Caco-2 (cell line): ENCODE data around the gene PIGL. TPM values are rescaled to one million over a fixed set of nuclear protein-coding genes. Genes with fewer than 3 reads are reported as not detected.
"Not testable (repeated sequence)": the region's sequence is repeated elsewhere in the genome, so short reads cannot be mapped to it uniquely, and the experiment has no call there.

Experiments
- BruUV-seq: library from RNA; stranded (reverse); fragments of 400-500 nt; replicated peaks from 2 replicates; lab custom pipeline; 2021; lab: Mats Ljungman, UMichigan
- CTCF ChIA-PET: fragments of 300-600 bp; sonication (Branson Sonifier 250); formaldehyde crosslinking; loops from one replicate; lab custom pipeline; 2022; ENCODE audit warnings: antibody characterized with exemption; lab: Charles Lee
- POLR2A ChIA-PET: fragments of 300-600 bp; sonication (Branson Sonifier 250); formaldehyde crosslinking; loops from one replicate; lab custom pipeline; 2022; ENCODE audit warnings: antibody characterized with exemption; lab: Charles Lee
- DNase-seq, 2 experiments: peaks; one replicate each; pipeline versions ENCODE4 v3.0.0 to v3.0.0-alpha.2; 2020 to 2022
- H3K27me3 ChIP-seq: replicated peaks from 2 replicates; pipeline ENCODE4 v1.6.0; 2011; ENCODE audit warnings: low read length; ENCODE audit not compliant: control insufficient read depth, insufficient read depth
- H3K36me3 ChIP-seq: 2 replicates; pipeline ENCODE4 v1.5.1; 2011; ENCODE audit warnings: low read length; ENCODE audit not compliant: control insufficient read depth, insufficient read depth
- H3K4me1 ChIP-seq: fragments of 250-450 bp; sonication (Bioruptor Pico); 2 replicates; pipeline ENCODE4 v1.5.1; 2020; ENCODE audit warnings: mild to moderate bottlenecking
- H3K4me3 ChIP-seq: 2 replicates; pipeline ENCODE4 v1.5.1; 2011; ENCODE audit warnings: low read depth, mild to moderate bottlenecking, control low read depth, low read length
- H3K9me3 ChIP-seq: fragments of 250-450 bp; sonication (Bioruptor Pico); 2 replicates; pipeline ENCODE4 v1.5.1; 2020; ENCODE audit warnings: mild to moderate bottlenecking, moderate library complexity
- H3K27ac Mint-ChIP-seq: one replicate; pipeline ENCODE4 v1.8.0; 2022; ENCODE audit warnings: mixed read lengths; ENCODE audit not compliant: unreplicated experiment
- H3K27me3 Mint-ChIP-seq: one replicate; pipeline ENCODE4 v1.8.0; 2022; ENCODE audit warnings: mixed read lengths; ENCODE audit not compliant: insufficient read depth, unreplicated experiment
- H3K36me3 Mint-ChIP-seq: one replicate; pipeline ENCODE4 v1.8.0; 2022; ENCODE audit warnings: mild to moderate bottlenecking, mixed read lengths; ENCODE audit not compliant: insufficient read depth, unreplicated experiment
- H3K4me1 Mint-ChIP-seq: one replicate; pipeline ENCODE4 v1.8.0; 2022; ENCODE audit warnings: low read depth, mixed read lengths; ENCODE audit not compliant: unreplicated experiment
- H3K4me3 Mint-ChIP-seq: one replicate; pipeline ENCODE4 v1.8.0; 2022; ENCODE audit warnings: mild to moderate bottlenecking, moderate library complexity, mixed read lengths; ENCODE audit not compliant: unreplicated experiment
- H3K9me3 Mint-ChIP-seq: one replicate; pipeline ENCODE4 v1.8.0; 2022; ENCODE audit warnings: mixed read lengths; ENCODE audit not compliant: unreplicated experiment
- CTCF ChIP-seq, 2 experiments: fragments of 200-600 bp in 1 of 2; IDR thresholded peaks; 1 replicate in 1 of 2; 2 replicates in 1 of 2; pipeline versions ENCODE4 v1.5.1 to v1.8.0; 2011 to 2022; ENCODE audit warnings: antibody characterized with exemption in 1 of 2, control low read depth in 1 of 2, inconsistent platforms in 1 of 2, low read depth in 1 of 2, low read length in 1 of 2, mild to moderate bottlenecking in 1 of 2, moderate library complexity in 1 of 2; ENCODE audit not compliant: insufficient read depth in 1 of 2, severe bottlenecking in 1 of 2, unreplicated experiment in 1 of 2
- intact Hi-C: fragments of 100-400 bp; cut with micrococcal nuclease; formaldehyde crosslinking; loops from one replicate; pipeline ENCODE4 v1.10.0; 2022; ENCODE audit not compliant: unreplicated experiment
- total RNA-seq: library from RNA; stranded (reverse); gene quantifications from 2 replicates; pipeline ENCODE4 v1.2.3, GENCODE V29; 2022

The PIGL gene
- total RNA-seq, 1 experiment from 2014 or later, result 21.1 TPM

DNA sequence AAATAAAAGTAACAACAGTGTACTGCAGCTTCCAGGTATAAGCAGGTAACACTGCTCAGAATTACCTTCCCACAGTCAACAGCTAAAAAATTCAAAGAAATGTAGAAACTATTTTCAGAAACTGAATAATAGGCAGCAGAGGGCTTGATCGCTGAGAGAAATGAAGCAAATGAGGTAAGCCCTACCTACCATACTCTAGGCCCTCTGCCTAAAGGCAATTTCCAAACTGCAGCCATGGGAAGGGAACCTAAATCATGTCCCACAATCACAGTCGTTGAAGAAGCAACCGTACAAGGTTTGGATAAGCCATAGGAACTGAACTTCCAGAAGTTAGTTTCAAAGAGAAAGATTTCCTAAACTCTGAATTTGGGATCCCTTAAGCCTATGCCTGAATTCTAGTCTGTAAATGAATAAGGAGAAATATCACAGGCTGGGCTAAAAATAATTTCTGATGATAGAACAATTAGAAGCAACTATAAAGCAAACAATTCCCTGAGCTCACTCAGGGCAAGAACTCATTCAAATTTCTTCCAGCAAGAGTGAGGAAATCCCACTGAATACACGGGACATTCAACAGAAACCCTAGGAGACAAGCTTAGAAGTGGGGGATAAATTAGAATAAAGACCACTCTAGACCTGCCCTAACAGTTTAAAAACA lies 26.2 kb upstream of the PIGL start:
- Histone ChIP-seq H3K36me3 (no peaks in the 10 kb centered on the region), H3K9me3 (no peaks in the 10 kb centered on the region), H3K27me3 (no peaks in the 10 kb centered on the region), H3K4me1 (no peaks in the 10 kb centered on the region), H3K4me3 (no peak overlapping the region)
- H3K4me1 Mint-ChIP-seq, result no peaks in the 10 kb centered on the region
- no peak for DNase-seq
- no TSS peak for BruUV-seq
- POLR2A ChIA-PET, result no interaction called here
- H3K9me3 Mint-ChIP-seq, result no peaks in the 10 kb centered on the region
- H3K36me3 Mint-ChIP-seq, result peaks cover 21% of the 10 kb centered on the region
- intact Hi-C loops, result no loop called here
- H3K4me3 Mint-ChIP-seq, result no peak overlapping the region
- no peak for TF ChIP-seq CTCF (IDR thresholded peaks at IDR 0.05; ENCODE audit: insufficient read depth in 1 of 2, low read depth in 1 of 2, low read length in 1 of 2, severe bottlenecking in 1 of 2, unreplicated experiment in 1 of 2)
- CTCF ChIA-PET, result no interaction called here
- H3K27me3 Mint-ChIP-seq, result no peaks in the 10 kb centered on the region
- H3K27ac Mint-ChIP-seq, result no peak overlapping the region

DNA sequence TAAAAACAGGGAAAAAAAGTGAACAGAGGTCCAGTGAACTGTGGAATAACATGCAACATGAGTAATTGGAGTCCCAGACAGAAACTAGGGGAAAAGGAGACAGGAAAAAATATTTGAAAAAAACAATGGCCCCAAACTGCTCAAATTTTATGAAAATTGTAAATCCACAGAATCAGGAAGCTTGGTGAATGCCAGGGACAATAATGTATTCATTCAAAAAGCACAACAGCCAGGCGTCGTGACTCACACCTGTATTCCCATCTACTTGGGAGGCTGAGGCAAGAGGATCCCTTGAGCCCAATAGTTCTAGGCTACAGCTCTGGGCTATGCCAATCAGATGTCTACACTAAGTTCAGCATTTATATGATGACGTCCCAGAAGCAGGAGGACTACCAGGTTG lies 25.4 kb upstream of the PIGL start:
- H3K9me3 Mint-ChIP-seq, result no peaks in the 10 kb centered on the region
- H3K4me3 Mint-ChIP-seq, result no peak overlapping the region
- no peaks in the 10 kb centered on the region for H3K36me3 ChIP-seq
- no TSS peak for BruUV-seq
- POLR2A ChIA-PET, result no interaction called here
- TF ChIP-seq CTCF (IDR thresholded peaks at IDR 0.05; ENCODE audit: insufficient read depth in 1 of 2, low read depth in 1 of 2, low read length in 1 of 2, severe bottlenecking in 1 of 2, unreplicated experiment in 1 of 2), result no peak
- CTCF ChIA-PET, result no interaction called here
- H3K4me3 ChIP-seq, result no peak overlapping the region
- H3K4me1 Mint-ChIP-seq, result no peaks in the 10 kb centered on the region
- no peaks in the 10 kb centered on the region for H3K27me3 ChIP-seq
- H3K36me3 Mint-ChIP-seq, result peaks cover 21% of the 10 kb centered on the region
- intact Hi-C loops, result no loop called here
- H3K27ac Mint-ChIP-seq, result no peak overlapping the region
- no peaks in the 10 kb centered on the region for H3K27me3 Mint-ChIP-seq
- DNase-seq, result no peak
- no peaks in the 10 kb centered on the region for H3K4me1 ChIP-seq
- no peaks in the 10 kb centered on the region for H3K9me3 ChIP-seq

DNA sequence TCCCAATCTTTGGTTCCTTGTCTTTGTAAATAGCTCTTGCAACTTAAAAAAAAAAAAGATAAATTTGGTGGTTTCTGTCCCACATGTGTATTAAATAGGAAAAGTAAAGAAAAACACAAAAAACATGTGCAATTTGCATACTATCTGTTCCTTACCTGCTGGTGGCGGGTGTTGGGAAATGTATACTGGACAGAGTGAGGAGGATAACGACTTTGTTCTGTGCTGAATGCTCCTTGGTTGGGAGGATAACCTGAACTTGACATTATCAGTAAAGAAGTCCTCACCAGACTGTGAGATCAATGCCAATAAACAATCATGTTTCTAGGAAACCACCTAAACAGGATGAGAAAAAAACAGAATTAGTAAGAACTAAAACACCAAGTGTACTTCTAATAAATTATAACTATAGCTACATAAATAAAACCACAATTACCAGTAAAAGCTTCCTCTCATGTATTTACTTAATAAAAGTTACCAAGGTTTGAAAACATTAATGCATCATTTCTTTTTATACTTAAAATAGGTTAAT lies 22.6 kb upstream of the PIGL start:
- H3K9me3 ChIP-seq, H3K27ac Mint-ChIP-seq, H3K27me3 Mint-ChIP-seq, POLR2A ChIA-PET, intact Hi-C loops, H3K4me3 ChIP-seq, H3K4me1 ChIP-seq, H3K36me3 ChIP-seq, H3K4me1 Mint-ChIP-seq, H3K4me3 Mint-ChIP-seq, H3K9me3 Mint-ChIP-seq, CTCF ChIA-PET, H3K27me3 ChIP-seq, BruUV-seq, DNase-seq: not testable (repeated sequence)
- H3K36me3 Mint-ChIP-seq, result peaks cover 21% of the 10 kb centered on the region
